BJ (cell line): ENCODE data around the gene CPNE1. TPM values are rescaled to one million over a fixed set of nuclear protein-coding genes. Genes with fewer than 3 reads are reported as not detected.
A peak's percentile ranks its signal among the peaks of the same experiment; 100 is the strongest.

ENCODE experiments used
- CTCF ChIA-PET: fragments of 350-600 bp; formaldehyde crosslinking; extraction: SDS; loops from one replicate; lab custom pipeline; 2021; ENCODE audit warnings: antibody characterized with exemption, inconsistent platforms; lab: Yijun Ruan, JAX
- POLR2A ChIA-PET: fragments of 300-600 bp; sonication (Branson Sonifier 250); formaldehyde crosslinking; extraction: SDS; loops from one replicate; lab custom pipeline; 2021; ENCODE audit warnings: antibody characterized with exemption; lab: Charles Lee
- DNase-seq: peaks from one replicate; pipeline ENCODE4 v3.0.0-alpha.2; 2011; ENCODE audit warnings: low read depth
- H3K27me3 ChIP-seq: 2 replicates; pipeline ENCODE4 v1.6.0; 2011; ENCODE audit warnings: low read length; ENCODE audit not compliant: control insufficient read depth, insufficient read depth
- H3K36me3 ChIP-seq: 2 replicates; pipeline ENCODE4 v1.5.1; 2011; ENCODE audit warnings: low read length; ENCODE audit not compliant: control insufficient read depth, insufficient read depth
- H3K4me3 ChIP-seq: 2 replicates; pipeline ENCODE4 v1.5.1; 2011; ENCODE audit warnings: low read depth, mild to moderate bottlenecking, control low read depth, low read length
- polyA plus RNA-seq: library from polyadenylated mRNA; depleted of rRNA; stranded (reverse); fragments of >200 nt; gene quantifications from 2 replicates; pipeline ENCODE4 v1.2.3, GENCODE V29; 2011
- TF ChIP-seq, protein P1 (sequence below): IDR thresholded peaks from 2 replicates; pipeline ENCODE4 v1.5.1; 2011; ENCODE audit warnings: low read depth, mild to moderate bottlenecking, control low read depth, inconsistent platforms, low read length, moderate library complexity; ENCODE audit not compliant: insufficient read depth

CPNE1 gene
- polyA plus RNA-seq, 1 experiment, result 217 TPM

DNA sequence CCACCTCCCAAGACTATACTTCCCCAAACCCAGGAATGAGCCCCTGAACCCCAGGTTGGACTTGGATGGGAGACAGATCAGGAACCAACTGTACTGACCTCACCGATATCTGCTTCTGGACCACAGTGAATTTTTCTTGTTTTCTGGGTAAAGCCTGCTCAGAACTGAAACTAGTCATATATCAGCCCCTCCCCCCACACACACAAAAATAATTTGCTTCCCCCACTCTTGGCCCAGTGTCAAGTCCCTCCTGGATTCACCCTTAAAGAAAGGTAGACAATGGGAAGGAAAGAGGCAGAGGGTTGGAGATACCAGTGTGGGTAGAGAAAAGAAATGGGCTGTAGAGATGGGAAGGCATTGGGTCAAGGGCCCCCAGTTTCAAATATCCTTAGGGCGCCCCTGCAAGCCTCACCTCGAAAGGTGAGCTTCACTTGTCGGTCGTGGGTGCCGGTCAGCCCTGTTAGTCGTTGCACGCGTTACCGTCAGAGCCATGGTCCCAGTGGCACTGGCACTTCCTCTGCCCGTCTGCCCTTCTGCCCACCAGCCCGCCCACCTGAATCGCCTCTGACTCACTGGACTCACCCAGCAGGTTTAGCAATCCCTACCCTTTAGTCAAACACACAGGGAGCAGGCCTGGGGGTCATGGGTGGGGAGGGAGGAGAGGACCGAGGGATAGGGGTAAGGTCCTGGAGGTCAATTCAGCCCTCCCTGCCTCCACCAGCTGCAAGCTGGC, 57.5 kb downstream of the CPNE1 start:
- ChIA-PET CTCF (interaction anchor here (0.6 kb wide), 1 partner anchor 13 kb away, joined by 4 read pairs; no protein-coding TSS in a partner anchor), POLR2A (no interaction called here)
- Histone ChIP-seq H3K4me3 (no peak overlapping the region), H3K36me3 (no peaks in the 10 kb centered on the region), H3K27me3 (peaks cover 1% of the 10 kb centered on the region; the same call in 1 of the 2 replicates)
- DNase-seq, result no peak
- TF ChIP-seq, protein P1, sequence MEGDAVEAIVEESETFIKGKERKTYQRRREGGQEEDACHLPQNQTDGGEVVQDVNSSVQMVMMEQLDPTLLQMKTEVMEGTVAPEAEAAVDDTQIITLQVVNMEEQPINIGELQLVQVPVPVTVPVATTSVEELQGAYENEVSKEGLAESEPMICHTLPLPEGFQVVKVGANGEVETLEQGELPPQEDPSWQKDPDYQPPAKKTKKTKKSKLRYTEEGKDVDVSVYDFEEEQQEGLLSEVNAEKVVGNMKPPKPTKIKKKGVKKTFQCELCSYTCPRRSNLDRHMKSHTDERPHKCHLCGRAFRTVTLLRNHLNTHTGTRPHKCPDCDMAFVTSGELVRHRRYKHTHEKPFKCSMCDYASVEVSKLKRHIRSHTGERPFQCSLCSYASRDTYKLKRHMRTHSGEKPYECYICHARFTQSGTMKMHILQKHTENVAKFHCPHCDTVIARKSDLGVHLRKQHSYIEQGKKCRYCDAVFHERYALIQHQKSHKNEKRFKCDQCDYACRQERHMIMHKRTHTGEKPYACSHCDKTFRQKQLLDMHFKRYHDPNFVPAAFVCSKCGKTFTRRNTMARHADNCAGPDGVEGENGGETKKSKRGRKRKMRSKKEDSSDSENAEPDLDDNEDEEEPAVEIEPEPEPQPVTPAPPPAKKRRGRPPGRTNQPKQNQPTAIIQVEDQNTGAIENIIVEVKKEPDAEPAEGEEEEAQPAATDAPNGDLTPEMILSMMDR, result no peak

DNA sequence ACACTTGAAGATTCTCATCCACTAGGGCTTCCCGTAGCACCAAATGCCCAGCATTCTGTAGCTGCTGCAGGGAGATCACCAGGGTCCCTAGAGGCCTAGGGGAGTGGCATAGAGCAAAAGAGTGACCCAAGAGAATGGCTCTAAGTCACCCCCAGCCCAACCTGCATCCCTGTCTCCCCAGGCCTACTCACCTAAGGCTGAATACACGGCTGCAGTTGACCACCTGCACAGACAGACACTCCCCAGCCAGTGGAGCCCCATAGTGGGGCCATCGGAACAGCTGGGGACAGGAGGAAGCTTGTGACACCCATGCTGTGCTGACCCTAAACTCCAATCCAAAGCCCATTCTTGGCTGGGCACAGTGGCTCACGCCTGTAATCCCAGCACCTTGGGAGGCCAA, 58.6 kb downstream of the CPNE1 start:
- no peak for DNase-seq
- H3K36me3 ChIP-seq, result no peaks in the 10 kb centered on the region
- ChIA-PET CTCF (interaction anchor here (2.2 to 3.0 kb wide), 2 partner anchors 7 to 10 kb away, joined by 9 to 12 read pairs; partner anchors contain the start of gene SPAG4), POLR2A (interaction anchor here (0.6 kb wide), 1 partner anchor 10 kb away, joined by 8 read pairs; the partner anchor contains the start of gene SPAG4)
- TF ChIP-seq, protein P1, result no peak
- peaks cover 2% of the 10 kb centered on the region; the same call in 1 of the 2 replicates for H3K27me3 ChIP-seq
- H3K4me3 ChIP-seq, result no peak overlapping the region

DNA sequence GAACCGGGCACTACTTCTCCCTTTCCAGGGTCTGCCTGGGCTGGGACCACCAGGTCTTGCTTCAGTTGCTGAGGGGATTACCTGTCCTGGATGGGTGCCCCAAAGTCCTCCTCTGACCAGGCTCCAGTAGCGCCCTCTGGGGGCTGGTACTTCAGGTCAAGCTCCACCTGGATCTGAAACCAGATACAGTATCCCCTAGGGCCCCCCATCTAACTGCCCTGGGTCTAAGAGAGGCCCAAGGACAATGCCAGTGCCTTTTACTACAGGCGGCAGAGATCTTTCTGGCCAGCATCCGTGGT, 60.3 kb downstream of the CPNE1 start:
- ChIA-PET CTCF (interaction anchor here (1.3 to 3.0 kb wide), 6 partner anchors 9 to 350 kb away, joined by 3 to 12 read pairs (median 6); partner anchors contain the start of genes SCAND1 and SPAG4), POLR2A (no interaction called here)
- DNase-seq, result no peak
- TF ChIP-seq, protein P1, result peak; percentile 39
- no peak overlapping the region for H3K4me3 ChIP-seq
- H3K36me3 ChIP-seq, result no peaks in the 10 kb centered on the region
- peaks cover 7% of the 10 kb centered on the region for H3K27me3 ChIP-seq

DNA sequence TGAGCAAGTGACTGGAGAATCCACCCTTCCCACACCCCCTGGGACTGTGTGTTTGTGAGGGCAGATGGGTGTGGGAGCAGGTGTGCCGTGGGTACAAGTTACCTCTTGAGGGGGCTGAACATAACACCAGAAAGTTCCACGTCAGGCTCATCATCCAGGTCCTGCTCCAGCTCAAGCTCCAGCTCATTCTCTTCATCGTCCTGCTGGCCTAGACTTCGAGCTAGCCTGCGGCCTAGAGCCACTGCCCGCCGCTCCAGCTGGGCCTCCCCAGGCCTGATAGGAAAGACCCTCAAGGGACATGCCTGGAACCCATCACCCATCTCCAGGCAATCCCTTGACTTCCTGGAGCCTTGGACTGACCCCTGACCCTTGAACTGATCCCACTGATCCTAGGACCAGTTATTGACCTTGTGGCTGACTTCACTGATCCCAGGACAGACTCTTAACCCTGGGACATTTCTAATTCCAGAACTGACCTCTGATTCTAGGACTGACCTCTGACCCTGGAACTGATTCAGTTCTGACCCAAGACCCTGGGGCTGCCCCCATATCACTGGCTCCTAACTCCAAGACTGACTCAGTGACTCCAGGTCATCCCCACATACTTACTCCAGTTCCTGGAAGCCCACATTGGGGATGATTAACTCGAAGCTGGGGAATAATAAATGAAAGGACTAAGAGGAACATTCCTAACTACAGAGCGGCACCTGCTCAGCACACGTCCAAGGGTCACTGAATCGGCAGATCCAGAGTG, 60.8 kb downstream of the CPNE1 start:
- Histone ChIP-seq H3K27me3 (peaks cover 7% of the 10 kb centered on the region), H3K36me3 (no peaks in the 10 kb centered on the region), H3K4me3 (no peak overlapping the region)
- DNase-seq, result no peak
- ChIA-PET POLR2A (no interaction called here), CTCF (interaction anchor here (1.3 to 3.0 kb wide), 6 partner anchors 10 to 351 kb away, joined by 3 to 12 read pairs (median 6); partner anchors contain the start of genes SCAND1 and SPAG4)
- TF ChIP-seq, protein P1, result no peak
